NOMO-1 treated with dmso at 0.1 percent for 144 hours (cell line): ENCODE data around the gene ZMYM5.
"Not testable (repeated sequence)": the region's sequence is repeated elsewhere in the genome, so short reads cannot be mapped to it uniquely, and the experiment has no call there.

Experiments
- DNase-seq: peaks from one replicate; lab custom pipeline; 2025; ENCODE audit not compliant: unreplicated experiment; lab: John Stamatoyannopoulos, UW

Gene ZMYM5

DNA sequence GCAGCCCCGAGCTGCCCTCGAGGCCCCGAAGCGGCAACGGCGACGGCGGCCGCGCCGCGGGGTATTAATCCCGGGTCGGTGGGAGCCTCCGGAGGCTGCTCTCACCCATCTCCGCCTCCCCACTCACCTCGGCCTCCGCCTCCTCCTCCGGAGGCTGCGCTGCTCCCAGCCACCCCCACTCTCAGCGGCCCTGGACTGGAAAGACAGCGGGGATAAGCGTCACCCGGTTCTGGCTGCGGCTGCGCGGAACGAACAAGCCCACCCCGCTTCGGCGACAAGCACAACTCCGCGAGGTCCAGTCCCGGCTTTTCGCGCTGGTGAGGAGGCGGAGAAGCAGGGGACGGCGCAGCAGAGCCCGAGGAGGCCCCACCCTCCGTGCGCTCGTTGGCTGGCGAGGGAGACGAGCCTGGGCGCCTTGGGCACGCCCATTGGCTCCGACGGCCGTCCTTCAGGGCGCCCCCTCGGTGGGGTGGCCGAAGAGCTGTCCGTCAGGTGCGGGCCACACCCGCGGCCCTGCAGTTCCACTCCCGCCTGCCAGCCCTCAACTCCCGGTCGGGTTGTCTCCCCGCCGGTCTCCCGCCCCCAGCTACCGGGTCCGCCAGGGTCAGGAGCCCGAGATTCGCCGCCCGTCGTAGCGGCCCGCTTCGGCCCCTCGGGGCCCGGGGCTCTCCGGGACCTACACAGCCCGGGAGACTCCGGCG, at the start of gene ZMYM5:
ZMYM5 (minus strand) TSS at position 327 of the 701 bp plus-strand sequence. CDS start 11,469 bp downstream, outside the sequence.
- peak; percentile 100 for DNase-seq

DNA sequence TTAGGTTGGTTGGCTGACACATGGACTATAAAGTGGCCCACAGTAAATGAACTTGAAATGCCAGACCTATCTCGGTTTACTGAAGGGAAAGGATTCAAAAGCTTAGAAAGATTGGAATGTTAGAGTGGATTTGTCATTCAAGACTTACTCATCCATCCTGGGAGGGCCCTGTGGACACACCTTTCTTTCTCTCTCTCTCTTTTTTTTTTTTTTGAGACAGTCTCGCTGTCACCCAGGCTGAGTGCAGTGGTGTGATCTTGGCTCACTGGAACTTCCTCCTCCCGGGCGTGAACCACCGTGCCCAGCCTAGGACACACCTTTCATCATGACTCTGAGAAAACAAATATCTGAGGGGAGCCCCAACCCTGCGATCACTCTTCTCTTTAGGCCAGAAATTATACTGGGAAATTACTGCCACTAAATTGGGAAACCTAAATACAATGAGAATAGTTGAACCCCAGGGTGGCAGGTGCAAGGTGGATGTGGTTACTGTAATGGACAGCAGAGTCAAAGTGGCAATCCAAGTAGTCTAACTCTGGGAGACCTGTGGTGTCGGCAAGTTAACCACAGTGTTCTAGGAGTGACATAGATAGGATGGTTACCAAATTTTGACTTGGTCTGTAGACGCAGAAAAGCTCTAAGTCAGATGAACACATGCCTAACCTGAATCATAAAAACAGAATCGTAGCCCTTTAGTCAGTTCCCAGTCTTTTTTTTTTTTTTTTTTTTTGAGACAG, 47.1 kb upstream of the ZMYM5 start:
- no peak for DNase-seq

- no peak for DNase-seq
Measured at GRCh38 chr13:19908350-19908986, 45.0 kb upstream of the ZMYM5 start.

GRCh38 chr13:19905487-19906195, 42.2 kb upstream of the ZMYM5 start:
- not testable (repeated sequence) for DNase-seq

- DNase-seq = no peak
Measured at GRCh38 chr13:19890030-19890429, 26.6 kb upstream of the ZMYM5 start.

GRCh38 chr13:19888799-19889198, 25.4 kb upstream of the ZMYM5 start:
- DNase-seq = no peak

GRCh38 chr13:19882231-19882630, 18.8 kb upstream of the ZMYM5 start:
- DNase-seq = no peak

- no peak for DNase-seq
Measured at GRCh38 chr13:19881641-19882040, 18.2 kb upstream of the ZMYM5 start.

DNA sequence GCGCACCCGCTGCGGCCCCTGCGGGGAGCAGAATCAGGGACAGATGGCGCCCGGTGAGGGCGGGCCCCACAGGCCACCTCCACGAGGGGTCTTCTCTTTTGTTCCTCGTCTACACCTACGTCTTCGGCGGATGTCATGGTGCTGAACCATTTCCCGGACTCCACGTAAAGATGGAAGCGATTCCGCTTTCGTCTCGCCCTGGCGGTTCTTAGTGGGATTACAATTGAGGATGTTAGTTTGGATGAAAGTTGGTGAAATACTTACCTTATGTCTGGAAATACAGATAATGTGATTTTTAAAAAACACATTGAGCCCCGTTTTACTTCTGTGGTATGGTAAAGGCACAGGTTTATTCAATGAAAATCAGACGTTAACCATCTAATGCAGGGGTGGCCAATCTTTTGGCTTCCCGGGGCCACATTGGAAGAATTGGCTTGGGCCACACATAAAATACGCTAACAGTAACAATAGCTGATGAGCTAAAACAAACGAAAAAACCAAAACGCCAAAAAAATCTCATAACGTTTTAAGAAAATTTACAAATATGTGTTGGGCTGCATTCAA, 1.4 kb upstream of the ZMYM5 start:
- DNase-seq = peak; percentile 58

- peak; percentile 86 for DNase-seq
Measured at GRCh38 chr13:19864024-19864745, 736 bp upstream of the ZMYM5 start.

- DNase-seq = peak; percentile 55
Measured at GRCh38 chr13:19862481-19863313, 752 bp downstream of the ZMYM5 start.

DNA sequence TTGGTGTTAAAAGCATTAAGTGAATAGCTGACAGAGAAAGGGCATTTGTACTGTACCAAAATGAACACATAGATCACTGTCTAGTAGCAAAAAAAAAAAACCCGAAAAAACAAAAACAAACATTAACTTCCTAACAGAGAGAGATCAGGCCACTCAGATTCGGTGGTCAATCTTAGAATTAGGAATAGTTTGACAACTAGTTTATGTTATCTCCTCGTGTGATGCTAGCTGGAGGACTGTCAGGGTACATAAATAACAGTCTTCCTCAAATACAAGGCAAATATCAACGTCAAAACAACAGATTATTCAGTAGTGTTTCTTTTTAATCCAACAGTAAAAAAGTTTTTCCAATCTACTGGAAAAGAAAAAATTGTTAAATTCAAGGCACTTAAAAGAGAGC, 1.7 kb downstream of the ZMYM5 start:
- DNase-seq = no peak

DNA sequence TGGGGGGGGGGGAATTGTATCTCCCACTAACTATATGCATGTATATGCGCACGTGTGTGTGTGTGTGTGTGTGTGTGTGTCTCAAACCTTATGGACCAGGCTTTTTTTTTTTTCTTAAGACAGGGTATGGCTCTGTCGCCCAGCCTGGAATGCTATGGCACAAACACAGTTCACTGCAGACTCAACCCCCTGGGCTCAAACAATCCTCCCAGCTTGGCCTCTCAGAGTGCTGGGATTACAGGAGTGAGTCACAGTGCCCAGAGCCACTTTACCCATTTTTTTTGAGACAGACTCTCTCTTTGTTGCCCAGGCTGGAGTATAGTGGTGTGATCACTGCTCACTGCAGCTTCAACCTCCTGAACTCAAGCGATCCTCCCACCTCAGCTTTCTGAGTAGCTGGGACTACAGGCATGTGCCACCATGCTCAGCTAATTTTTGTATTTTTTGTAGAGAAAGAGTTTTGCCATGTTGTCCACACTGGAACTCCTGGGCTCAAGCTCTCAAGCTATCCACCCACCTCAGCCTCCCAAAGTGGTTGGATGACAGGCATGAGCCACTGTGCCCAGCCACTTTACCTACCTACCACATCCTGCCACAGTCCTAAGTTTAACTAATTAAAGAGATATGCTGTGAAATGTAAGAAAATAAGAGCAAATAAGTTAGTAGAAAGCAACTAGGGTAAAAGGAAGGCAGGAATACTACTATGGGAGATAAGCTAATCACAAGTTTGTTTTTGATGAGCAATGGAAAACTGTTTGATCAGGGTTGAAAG, 2.4 kb downstream of the ZMYM5 start:
- no peak for DNase-seq

- not testable (repeated sequence) for DNase-seq
Measured at GRCh38 chr13:19857637-19858036, 5.8 kb downstream of the ZMYM5 start.

DNA sequence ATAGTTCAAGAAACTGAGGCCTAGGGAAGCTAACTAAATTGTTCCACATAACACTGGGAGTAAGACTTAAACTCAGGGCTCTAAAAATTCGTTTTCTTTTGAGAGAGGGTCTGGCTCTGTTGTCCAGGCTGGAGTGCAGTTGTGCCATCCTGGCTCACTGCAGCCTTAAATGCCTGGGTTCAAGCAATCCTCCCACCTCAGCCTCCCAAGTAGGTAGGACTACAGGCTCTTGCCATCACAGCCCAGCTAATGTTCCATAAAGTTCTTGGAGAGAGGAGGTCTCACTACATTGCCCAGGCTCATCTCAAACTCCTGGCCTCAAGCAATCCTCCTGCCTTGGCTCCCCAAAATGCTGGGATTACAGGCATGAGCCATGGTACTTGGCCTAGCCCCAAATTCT, 10.7 kb downstream of the ZMYM5 start:
- DNase-seq = no peak

- DNase-seq = no peak
Measured at GRCh38 chr13:19845758-19846157, 17.7 kb downstream of the ZMYM5 start.

- no peak for DNase-seq
Measured at GRCh38 chr13:19838865-19839275, 24.6 kb downstream of the ZMYM5 start.

DNA sequence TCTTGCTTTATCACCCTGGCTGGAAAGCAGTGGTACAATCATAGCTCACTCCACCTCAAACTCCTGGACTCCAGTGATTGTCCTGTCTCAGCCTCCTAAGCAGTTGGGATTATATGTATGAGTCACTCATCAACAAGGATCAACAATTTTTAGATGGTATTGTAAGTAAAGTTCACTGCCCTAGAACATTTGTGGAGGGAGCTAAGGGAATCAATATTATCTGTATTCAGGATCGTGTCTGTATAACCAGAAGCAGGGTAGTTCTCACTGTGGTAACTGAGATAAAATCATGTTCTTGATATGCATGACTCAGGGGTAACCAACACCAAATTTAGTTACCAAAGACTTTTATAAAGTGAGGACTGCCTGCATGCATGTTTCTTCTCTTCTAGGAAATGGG, 27.0 kb downstream of the ZMYM5 start:
- DNase-seq = no peak

DNA sequence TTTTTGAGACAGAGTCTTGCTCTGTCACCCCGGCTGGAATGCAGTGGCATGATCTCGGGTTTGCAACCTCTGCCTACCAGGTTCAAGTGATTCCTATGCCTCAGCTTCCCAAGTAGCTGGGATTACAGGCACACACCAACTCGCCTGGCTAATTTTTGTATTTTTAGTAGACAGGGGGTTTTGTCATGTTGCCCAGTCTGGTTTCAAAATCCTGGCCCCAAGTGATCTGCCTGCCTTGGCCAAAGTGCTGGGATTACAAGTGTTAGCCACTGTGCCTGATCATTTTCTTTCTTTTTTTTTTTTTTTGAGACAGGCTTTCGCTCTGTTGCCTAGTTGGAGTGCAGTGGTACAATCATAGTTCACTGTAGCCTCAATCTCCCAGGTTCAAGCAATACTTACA, 28.7 kb downstream of the ZMYM5 start:
- DNase-seq = no peak
